NCI-H146 treated with DMSO at 0.1 percent for 48 hours (cell line): Measurements from ENCODE around the gene MMGT1.

ENCODE experiments used
- DNase-seq: peaks from one replicate; lab custom pipeline; 2025; ENCODE audit not compliant: unreplicated experiment; lab: John Stamatoyannopoulos, UW

MMGT1 gene

GRCh38 chrX:135973548-135974278 is at the start of gene MMGT1:
MMGT1 (minus strand) TSS chrX:135973988; CDS start chrX:135973675, 313 bp downstream.
- DNase-seq: peak; percentile 59

GRCh38 chrX:136021903-136022302 is 48.1 kb upstream of the MMGT1 start:
- DNase-seq: no peak

- DNase-seq: no peak
Measured at GRCh38 chrX:136021160-136021559, 47.4 kb upstream of the MMGT1 start.

- no peak for DNase-seq
Measured at GRCh38 chrX:136019226-136019625, 45.4 kb upstream of the MMGT1 start.

- no peak for DNase-seq
Measured at GRCh38 chrX:136016881-136017280, 43.1 kb upstream of the MMGT1 start.

- DNase-seq: no peak
Measured at GRCh38 chrX:136015016-136015415, 41.2 kb upstream of the MMGT1 start.

GRCh38 chrX:135988245-135988644 is 14.5 kb upstream of the MMGT1 start:
- no peak for DNase-seq

- no peak for DNase-seq
Measured at GRCh38 chrX:135985973-135986310, 12.2 kb upstream of the MMGT1 start.

GRCh38 chrX:135985157-135985972 is 11.6 kb upstream of the MMGT1 start, which contains the start of gene SLC9A6:
SLC9A6 (plus strand) TSS chrX:135985435; CDS start chrX:135985659, 224 bp downstream.
- DNase-seq: peak; percentile 41

GRCh38 chrX:135984791-135985156 is 11.0 kb upstream of the MMGT1 start:
- no peak for DNase-seq

GRCh38 chrX:135984256-135984655 is 10.5 kb upstream of the MMGT1 start:
- DNase-seq: no peak

GRCh38 chrX:135982860-135983259 is 9.1 kb upstream of the MMGT1 start:
- DNase-seq: no peak

- DNase-seq: no peak
Measured at GRCh38 chrX:135981668-135982067, 7.9 kb upstream of the MMGT1 start.

- DNase-seq: no peak
Measured at GRCh38 chrX:135981010-135981409, 7.2 kb upstream of the MMGT1 start.

GRCh38 chrX:135977611-135978010 is 3.8 kb upstream of the MMGT1 start:
- DNase-seq: no peak

- no peak for DNase-seq
Measured at GRCh38 chrX:135975421-135975820, 1.6 kb upstream of the MMGT1 start.

GRCh38 chrX:135974279-135974856 is 580 bp upstream of the MMGT1 start:
- DNase-seq: no peak

- peak; percentile 29 for DNase-seq
Measured at GRCh38 chrX:135973025-135973547, 702 bp downstream of the MMGT1 start.

- DNase-seq: no peak
Measured at GRCh38 chrX:135951291-135951690, 22.5 kb downstream of the MMGT1 start.

GRCh38 chrX:135944486-135944885 is 29.3 kb downstream of the MMGT1 start:
- DNase-seq: no peak

GRCh38 chrX:135931644-135932487 is 41.9 kb downstream of the MMGT1 start:
- DNase-seq: no peak
